GM19452 (cell line): Measurements from ENCODE around the gene GPC6.
"Not testable (repeated sequence)": the region's sequence is repeated elsewhere in the genome, so short reads cannot be mapped to it uniquely, and the experiment has no call there.

Experiments used
- ATAC-seq: cut with Tn5 transposase; IDR thresholded peaks from one replicate; pipeline ENCODE4 v1.9.1; 2021; ENCODE audit not compliant: unreplicated experiment

Gene GPC6

GRCh38 chr13:93318534-93319254 lies 92.1 kb downstream of the GPC6 start:
- no peak for ATAC-seq

- no peak for ATAC-seq
Observed at GRCh38 chr13:93320942-93321341, 94.3 kb downstream of the GPC6 start.

GRCh38 chr13:93323880-93324279 lies 97.3 kb downstream of the GPC6 start:
- ATAC-seq = not testable (repeated sequence)

- ATAC-seq = no peak
Observed at GRCh38 chr13:93325303-93326233, 99.0 kb downstream of the GPC6 start.

- no peak for ATAC-seq
Observed at GRCh38 chr13:93326234-93326811, 99.7 kb downstream of the GPC6 start.

- no peak for ATAC-seq
Observed at GRCh38 chr13:93328943-93329342, 102.3 kb downstream of the GPC6 start.

- no peak for ATAC-seq
Observed at GRCh38 chr13:93336728-93337127, 110.1 kb downstream of the GPC6 start.

GRCh38 chr13:93338030-93338429 lies 111.4 kb downstream of the GPC6 start:
- ATAC-seq = no peak

GRCh38 chr13:93338906-93339305 lies 112.3 kb downstream of the GPC6 start:
- no peak for ATAC-seq

GRCh38 chr13:93339550-93339949 lies 112.9 kb downstream of the GPC6 start:
- no peak for ATAC-seq

- no peak for ATAC-seq
Observed at GRCh38 chr13:93341517-93341916, 114.9 kb downstream of the GPC6 start.

GRCh38 chr13:93343097-93343496 lies 116.5 kb downstream of the GPC6 start:
- ATAC-seq = no peak

GRCh38 chr13:93344048-93344705 lies 117.6 kb downstream of the GPC6 start:
- ATAC-seq = no peak

GRCh38 chr13:93345024-93345423 lies 118.4 kb downstream of the GPC6 start:
- no peak for ATAC-seq

- no peak for ATAC-seq
Observed at GRCh38 chr13:93345770-93346169, 119.2 kb downstream of the GPC6 start.

- ATAC-seq = no peak
Observed at GRCh38 chr13:93352616-93353015, 126.0 kb downstream of the GPC6 start.

GRCh38 chr13:93355094-93355493 lies 128.5 kb downstream of the GPC6 start:
- ATAC-seq = no peak

- no peak for ATAC-seq
Observed at GRCh38 chr13:93356469-93356868, 129.9 kb downstream of the GPC6 start.

GRCh38 chr13:93360021-93360420 lies 133.4 kb downstream of the GPC6 start:
- ATAC-seq = no peak

- no peak for ATAC-seq
Observed at GRCh38 chr13:93361703-93362102, 135.1 kb downstream of the GPC6 start.

- no peak for ATAC-seq
Observed at GRCh38 chr13:93364166-93364565, 137.6 kb downstream of the GPC6 start.
